ENCODE data around the gene RGMA.

Gene RGMA

GRCh38 chr15:93005133-93005532 is 83.9 kb downstream of the RGMA start:
- DNase-seq = no peak

DNA sequence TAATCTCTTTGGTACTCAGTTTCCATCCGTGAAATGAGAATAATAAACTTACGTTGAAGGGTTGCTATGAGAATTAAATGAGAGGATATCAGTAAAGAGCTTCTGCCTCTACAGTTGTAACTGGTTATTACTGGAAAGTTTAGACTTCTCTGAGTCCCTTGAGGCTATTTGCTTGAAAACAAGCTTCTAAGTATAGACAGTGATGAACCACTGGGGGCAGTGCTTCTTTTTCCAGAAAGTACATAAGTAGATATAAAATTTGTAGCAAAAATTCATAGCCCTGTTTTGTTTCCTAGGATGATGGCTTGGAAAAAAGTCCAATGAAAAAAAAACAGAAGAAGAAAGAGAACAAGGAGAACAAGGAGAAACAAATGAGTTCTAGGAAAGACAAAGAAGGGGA is 87.1 kb downstream of the RGMA start:
- DNase-seq = no peak

- DNase-seq = no peak
These were observed 87.9 kb downstream of the RGMA start for GRCh38 chr15:93001156-93001555.

GRCh38 chr15:92997821-92998220 is 91.2 kb downstream of the RGMA start:
- DNase-seq = no peak

DNA sequence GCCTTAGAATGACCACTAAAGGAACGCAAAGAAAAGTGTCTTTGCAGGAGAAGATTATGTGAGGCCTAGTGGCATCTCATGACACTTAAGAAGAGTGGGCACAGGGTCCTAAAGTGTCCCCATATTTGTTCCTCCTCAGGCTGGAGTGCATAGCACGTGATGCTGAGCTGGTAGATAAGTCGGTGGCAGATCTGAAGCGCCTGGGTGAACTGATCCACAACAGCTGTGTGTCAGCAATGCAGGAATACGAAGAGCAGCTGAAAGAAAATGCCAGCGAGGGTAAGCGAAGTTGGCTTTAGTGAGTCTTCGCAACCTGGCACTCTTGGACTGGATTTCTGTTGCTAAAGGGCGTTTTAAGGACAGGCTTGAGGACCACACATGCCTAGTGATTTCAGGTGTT is 96.3 kb downstream of the RGMA start:
- DNase-seq = no peak

DNA sequence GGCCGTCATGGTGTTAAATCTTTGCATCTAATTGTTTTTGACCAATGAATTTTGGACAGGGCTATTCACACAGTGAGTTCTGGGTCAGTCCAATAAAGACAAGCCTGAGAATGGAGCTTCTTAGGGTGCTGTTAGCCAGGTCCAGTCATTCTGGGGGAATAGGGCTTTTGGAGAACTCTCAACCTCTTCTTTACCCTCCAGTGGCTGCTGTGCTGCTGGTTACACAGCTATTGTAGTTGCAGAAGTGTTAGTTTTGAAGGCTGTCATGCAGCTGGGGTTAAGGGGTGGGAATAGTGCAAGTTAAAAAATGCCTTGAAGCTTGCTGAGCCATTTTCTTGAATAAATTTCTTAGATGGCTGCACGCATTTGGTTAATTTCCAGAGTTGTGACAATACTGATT is 99.0 kb downstream of the RGMA start:
- DNase-seq = no peak

DNA sequence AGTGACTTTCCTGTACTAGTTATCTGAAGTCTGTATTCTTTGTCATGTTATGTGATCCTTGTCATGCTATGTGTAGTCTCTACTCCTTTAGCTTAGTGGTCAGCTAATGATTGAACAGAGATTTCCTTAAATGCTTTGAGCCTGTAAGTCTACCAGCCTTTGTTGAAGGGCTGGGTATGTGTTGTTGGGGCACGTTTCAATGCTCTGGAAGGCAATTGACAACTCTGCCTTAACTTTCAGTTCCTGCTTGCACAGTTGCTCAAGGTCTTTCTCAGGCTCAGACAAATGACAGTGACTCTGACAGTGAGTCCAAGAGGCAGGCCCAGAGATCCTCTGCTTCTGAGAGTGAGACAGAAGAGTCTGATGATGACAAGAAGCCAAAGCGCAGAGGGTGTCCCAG is 99.5 kb downstream of the RGMA start:
- no peak for DNase-seq
